H9 (cell line): Measurements from ENCODE around the gene LHX1. TPM values are rescaled to one million over a fixed set of nuclear protein-coding genes. Genes with fewer than 3 reads are reported as not detected.
A peak's percentile ranks its signal among the peaks of the same experiment; 100 is the strongest.

Experiments used
- DNase-seq: peaks from one replicate; pipeline ENCODE4 v3.0.0-alpha.2; 2017
- H2AFZ ChIP-seq: one replicate; pipeline ENCODE4 v1.6.1; 2013; ENCODE audit warnings: mild to moderate bottlenecking, low read length, control low read depth, moderate library complexity
- H2AK5ac ChIP-seq: 2 replicates; pipeline ENCODE4 v1.6.1; 2013; ENCODE audit warnings: low read length, control low read depth, mixed read lengths; ENCODE audit not compliant: insufficient read length
- H2BK120ac ChIP-seq: one replicate; pipeline ENCODE4 v1.6.1; 2013; ENCODE audit warnings: low read depth, mild to moderate bottlenecking, low read length, control low read depth, inconsistent platforms; ENCODE audit not compliant: poor library complexity, severe bottlenecking
- H2BK12ac ChIP-seq: 2 replicates; pipeline ENCODE4 v1.6.1; 2013; ENCODE audit warnings: low read length, control low read depth, mixed read lengths, low read depth; ENCODE audit not compliant: insufficient read length
- H2BK15ac ChIP-seq: 2 replicates; pipeline ENCODE4 v1.6.1; 2013; ENCODE audit warnings: low read depth, low read length, control low read depth
- H2BK20ac ChIP-seq: one replicate; pipeline ENCODE4 v1.6.1; 2013; ENCODE audit warnings: low read depth, mild to moderate bottlenecking, low read length, control low read depth, inconsistent platforms; ENCODE audit not compliant: poor library complexity, severe bottlenecking
- H2BK5ac ChIP-seq: 2 replicates; pipeline ENCODE4 v1.6.1; 2013; ENCODE audit warnings: low read length, control low read depth, mixed read lengths; ENCODE audit not compliant: insufficient read length
- H3K14ac ChIP-seq: 2 replicates; pipeline ENCODE4 v1.6.1; 2013; ENCODE audit warnings: low read length, control low read depth; ENCODE audit not compliant: insufficient read depth
- H3K18ac ChIP-seq: 2 replicates; pipeline ENCODE4 v1.6.1; 2013; ENCODE audit warnings: low read depth, mild to moderate bottlenecking, mixed read lengths, low read length, control low read depth; ENCODE audit not compliant: insufficient read length
- H3K23ac ChIP-seq: 2 replicates; pipeline ENCODE4 v1.6.1; 2013; ENCODE audit warnings: low read length, control low read depth, mixed read lengths, low read depth; ENCODE audit not compliant: insufficient read length
- H3K23me2 ChIP-seq: 2 replicates; pipeline ENCODE4 v1.6.1; 2013; ENCODE audit warnings: low read depth, mild to moderate bottlenecking, mixed read lengths, low read length, control low read depth; ENCODE audit not compliant: insufficient read length, poor library complexity, severe bottlenecking
- H3K27ac ChIP-seq: 2 replicates; pipeline ENCODE4 v1.5.1; 2013; ENCODE audit warnings: low read length, control low read depth, mixed read lengths, low read depth; ENCODE audit not compliant: insufficient read length
- H3K27me3 ChIP-seq: 2 replicates; pipeline ENCODE4 v1.6.1; 2013; ENCODE audit warnings: low read length, control low read depth, inconsistent platforms; ENCODE audit not compliant: insufficient read depth
- H3K4ac ChIP-seq: 2 replicates; pipeline ENCODE4 v1.6.1; 2013; ENCODE audit warnings: low read depth, mild to moderate bottlenecking, control low read depth, inconsistent platforms, low read length, moderate library complexity
- H3K4me1 ChIP-seq: 2 replicates; pipeline ENCODE4 v1.6.1; 2013; ENCODE audit warnings: low read length, control low read depth, inconsistent platforms; ENCODE audit not compliant: insufficient read depth
- H3K4me2 ChIP-seq: 2 replicates; pipeline ENCODE4 v1.6.1; 2013; ENCODE audit warnings: low read length, control low read depth, mixed read lengths; ENCODE audit not compliant: insufficient read length, insufficient read depth
- H3K56ac ChIP-seq: 2 replicates; pipeline ENCODE4 v1.6.1; 2013; ENCODE audit warnings: low read depth, mild to moderate bottlenecking, mixed read lengths, low read length, control low read depth; ENCODE audit not compliant: insufficient read length
- H3K79me1 ChIP-seq: 2 replicates; pipeline ENCODE4 v1.6.1; 2013; ENCODE audit warnings: low read depth, mild to moderate bottlenecking, moderate library complexity, low read length, control low read depth, inconsistent platforms; ENCODE audit not compliant: insufficient read depth, poor library complexity, severe bottlenecking
- H3K79me2 ChIP-seq: 2 replicates; pipeline ENCODE4 v1.6.1; 2013; ENCODE audit warnings: low read length, control low read depth, inconsistent platforms; ENCODE audit not compliant: insufficient read depth
- H3K9ac ChIP-seq: 2 replicates; pipeline ENCODE4 v1.6.1; 2013; ENCODE audit warnings: low read length, control low read depth, mixed read lengths; ENCODE audit not compliant: insufficient read length; ENCODE audit errors: extremely low read depth
- H3K9me3 ChIP-seq: one replicate; pipeline ENCODE4 v1.6.1; 2013; ENCODE audit warnings: low read depth, low read length, inconsistent platforms; ENCODE audit not compliant: control insufficient read depth
- H3T11ph ChIP-seq: one replicate; pipeline ENCODE4 v1.6.1; 2013; ENCODE audit warnings: mild to moderate bottlenecking, low read length, control low read depth, inconsistent platforms
- H4K20me1 ChIP-seq: one replicate; pipeline ENCODE4 v1.6.1; 2013; ENCODE audit not compliant: control insufficient read depth, insufficient read length, insufficient read depth
- H4K5ac ChIP-seq: 2 replicates; pipeline ENCODE4 v1.6.1; 2013; ENCODE audit warnings: low read depth, mild to moderate bottlenecking, mixed read lengths, low read length, control low read depth; ENCODE audit not compliant: insufficient read length
- H4K8ac ChIP-seq: replicated peaks from 2 replicates; pipeline ENCODE4 v1.6.1; 2013; ENCODE audit warnings: low read length, control low read depth, mixed read lengths, low read depth; ENCODE audit not compliant: insufficient read length
- H4K91ac ChIP-seq: 2 replicates; pipeline ENCODE4 v1.6.1; 2013; ENCODE audit warnings: low read depth, mild to moderate bottlenecking, moderate library complexity, mixed read lengths, low read length, control low read depth; ENCODE audit not compliant: insufficient read length
- H3K27ac Mint-ChIP-seq, 3 experiments: 2 replicates in 2 of 3; 3 replicates in 1 of 3; pipeline ENCODE4 v1.8.0; 2020 to 2021; ENCODE audit warnings: mixed read lengths in 3 of 3, mild to moderate bottlenecking in 1 of 3, moderate library complexity in 1 of 3
- H3K27me3 Mint-ChIP-seq: 2 replicates; pipeline ENCODE4 v1.8.0; 2021; ENCODE audit warnings: low read depth, mild to moderate bottlenecking, moderate library complexity, mixed read lengths
- H3K36me3 Mint-ChIP-seq, 3 experiments: 2 replicates in 2 of 3; 3 replicates in 1 of 3; pipeline ENCODE4 v1.8.0; 2020 to 2021; ENCODE audit warnings: low read depth in 3 of 3, mixed read lengths in 3 of 3; ENCODE audit not compliant: insufficient read depth in 1 of 3
- H3K4me1 Mint-ChIP-seq, 2 experiments: 2 replicates each; pipeline ENCODE4 v1.8.0; 2020; ENCODE audit warnings: mixed read lengths in 2 of 2
- H3K4me3 Mint-ChIP-seq, 2 experiments: 2 replicates in 1 of 2; 3 replicates in 1 of 2; pipeline ENCODE4 v1.8.0; 2020 to 2021; ENCODE audit warnings: mild to moderate bottlenecking in 2 of 2, mixed read lengths in 2 of 2, moderate library complexity in 1 of 2
- H3K9me3 Mint-ChIP-seq, 2 experiments: 2 replicates in 1 of 2; 3 replicates in 1 of 2; pipeline ENCODE4 v1.8.0; 2020; ENCODE audit warnings: mild to moderate bottlenecking in 2 of 2, mixed read lengths in 2 of 2, moderate library complexity in 1 of 2
- CTCF ChIP-seq: fragments of 200-600 bp; sonication (generic); conservative IDR thresholded peaks from 3 replicates; pipeline ENCODE4 v1.8.0; 2021; ENCODE audit warnings: antibody characterized with exemption, mild to moderate bottlenecking
- WGBS: extraction: QIAGEN DNeasy Blood & Tissue Kit; methylation state at CpG from one replicate; pipeline ENCODE4 v1.1.7; 2013; ENCODE audit warnings: missing lambda C conversion rate, low lambda C conversion rate, mixed read lengths; ENCODE audit not compliant: insufficient read length; ENCODE audit errors: extremely low coverage; 5-methylcytosine and 5-hydroxymethylcytosine counted together
- total RNA-seq: library from RNA; stranded (reverse); gene quantifications from 2 replicates; pipeline ENCODE4 v1.2.1, GENCODE V29; 2021

Gene LHX1
- total RNA-seq, 1 experiment from 2014 or later = 0.22 TPM

- Mint-ChIP-seq H3K27me3 (no peaks in the 10 kb centered on the region), H3K4me1 (peaks cover 22 to 25% of the 10 kb centered on the region in 2 experiments), H3K9me3 (no peaks in the 10 kb centered on the region), H3K36me3 (peaks cover 0 to 11% (median 0%) of the 10 kb centered on the region in 3 experiments; a peak in 2 of 7 replicates), H3K27ac (peak overlapping the region in 2 of 3 experiments; percentile 42 to 70; a peak in 3 of 7 replicates), H3K4me3 (no peak overlapping the region)
- Histone ChIP-seq H3K4me2 (no peak overlapping the region), H4K5ac (no peak overlapping the region), H2BK5ac (no peak overlapping the region), H3K23ac (no peak overlapping the region), H3T11ph (no peak overlapping the region), H2AK5ac (no peak overlapping the region), H2AFZ (no peak overlapping the region), H2BK120ac (no peak overlapping the region), H3K23me2 (no peaks in the 10 kb centered on the region), H2BK20ac (no peak overlapping the region), H3K4ac (no peak overlapping the region), H4K91ac (no peak overlapping the region), H3K27me3 (no peaks in the 10 kb centered on the region), H4K8ac (no peak overlapping the region), H3K27ac (no peak overlapping the region), H3K56ac (no peak overlapping the region), H3K79me2 (no peaks in the 10 kb centered on the region), H3K9me3 (no peaks in the 10 kb centered on the region), H2BK15ac (no peak overlapping the region), H3K9ac (no peak overlapping the region), H4K20me1 (no peaks in the 10 kb centered on the region), H3K18ac (no peak overlapping the region), H3K14ac (no peak overlapping the region), H3K79me1 (no peaks in the 10 kb centered on the region), H3K4me1 (no peaks in the 10 kb centered on the region), H2BK12ac (no peak overlapping the region)
- WGBS = no CpG with 5 or more reads among the region's 2 CpGs
- TF ChIP-seq CTCF = no peak
- DNase-seq = no peak
Measured at GRCh38 chr17:36977066-36977465, 39.8 kb downstream of the LHX1 start.
